Nucleus accumbens (tissue), 56 donors: Measurements from ENCODE around the gene ANKRD60.

Source experiments
- DNase-seq, 56 donors: peaks; one replicate each; lab custom pipeline; 2025; lab: John Stamatoyannopoulos, UW

Gene ANKRD60

DNA sequence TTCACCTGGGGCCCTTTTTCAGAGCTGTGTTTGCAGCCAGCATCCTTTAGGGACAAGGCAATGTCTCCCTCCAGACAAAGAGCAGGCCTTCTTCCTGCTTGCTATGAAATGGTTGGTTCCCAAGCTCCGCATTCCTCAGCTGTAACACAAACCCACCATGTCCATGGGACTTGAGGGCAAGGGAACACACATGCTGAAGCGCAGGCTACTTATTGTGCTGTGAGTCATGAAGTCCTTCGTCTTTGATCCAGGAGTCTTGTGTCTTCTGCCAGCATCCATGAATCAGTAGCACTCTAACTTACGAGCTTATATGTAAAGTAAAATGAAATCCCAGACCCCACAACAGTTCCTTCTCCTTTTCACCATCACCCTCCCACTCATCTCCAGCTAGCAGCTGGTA, 59.0 kb downstream of the ANKRD60 start:
- DNase-seq = no peak

DNA sequence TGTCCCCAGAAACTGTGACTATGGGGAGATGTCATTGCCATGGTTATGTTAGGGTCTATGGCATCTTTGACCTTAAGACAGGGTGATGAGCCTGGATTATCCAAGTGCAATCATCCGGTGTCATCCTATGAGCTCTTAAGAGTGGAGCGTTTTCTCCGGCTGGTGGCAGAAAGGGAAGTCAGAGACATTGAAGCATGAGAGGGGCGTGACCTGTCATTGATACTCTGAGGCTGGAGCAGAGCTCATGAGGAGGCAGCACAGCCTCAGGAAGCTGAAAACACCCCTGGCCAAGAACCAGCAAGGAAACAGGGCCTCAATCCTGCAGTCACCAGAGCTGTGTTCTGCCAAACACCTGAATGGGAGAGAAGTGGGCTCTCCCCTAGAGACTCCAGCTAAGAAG, 59.6 kb downstream of the ANKRD60 start:
- DNase-seq = no peak

DNA sequence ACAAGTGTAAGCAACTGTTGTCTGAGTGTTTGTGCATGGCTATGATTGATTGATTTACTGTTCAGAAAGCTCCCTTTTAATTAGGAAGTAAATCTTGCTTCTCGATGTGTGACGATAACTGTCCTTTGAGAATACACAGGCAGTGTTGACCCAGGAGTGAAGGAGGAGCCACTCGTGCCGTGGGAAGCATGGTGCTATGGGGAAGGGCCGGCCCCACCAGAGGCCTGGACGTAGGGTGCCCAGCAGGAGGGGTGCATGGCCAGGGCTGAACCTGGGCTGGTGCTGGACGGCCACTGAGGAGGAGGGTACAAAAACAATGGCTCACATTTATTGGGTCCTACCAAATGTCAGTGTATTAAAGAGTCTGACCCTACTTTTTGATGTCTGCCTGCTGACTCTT, 60.7 kb downstream of the ANKRD60 start:
- DNase-seq = no peak
